Measurements from ENCODE around the gene NUTM1. TPM values are rescaled to one million over a fixed set of nuclear protein-coding genes. Genes with fewer than 3 reads are reported as not detected.

The NUTM1 gene
- polyA plus RNA-seq, 6 donors from 2014 or later = not detected

- no peak overlapping the region for H3K27ac Mint-ChIP-seq
- peaks cover 3 to 32% of the 10 kb centered on the region in 2 donors for H3K36me3 Mint-ChIP-seq
- peaks cover 5 to 8% (median 7%) of the 10 kb centered on the region in 3 donors for H3K4me1 Mint-ChIP-seq
- no peak overlapping the region for H3K4me3 Mint-ChIP-seq
- H3K9me3 Mint-ChIP-seq = no peaks in the 10 kb centered on the region
- ATAC-seq (ENCODE audit: low read depth in 2 of 2) (no peak), DNase-seq (no peak)
- H3K27me3 Mint-ChIP-seq = no peaks in the 10 kb centered on the region
These were observed 17.2 kb downstream of the NUTM1 start for GRCh38 chr15:34360298-34360697.

- H3K27me3 Mint-ChIP-seq = no peaks in the 10 kb centered on the region
- peaks cover 3 to 32% of the 10 kb centered on the region in 2 donors for H3K36me3 Mint-ChIP-seq
- H3K27ac Mint-ChIP-seq = peak overlapping the region in 1 of 6 donors; percentile 47
- ATAC-seq (ENCODE audit: low read depth in 2 of 2) (no peak), DNase-seq (no peak)
- no peaks in the 10 kb centered on the region for H3K9me3 Mint-ChIP-seq
- peaks cover 13 to 18% (median 14%) of the 10 kb centered on the region in 3 donors for H3K4me1 Mint-ChIP-seq
- no peak overlapping the region for H3K4me3 Mint-ChIP-seq
These were observed 18.2 kb downstream of the NUTM1 start for GRCh38 chr15:34361278-34361677.

GRCh38 chr15:34362047-34362773 is 19.1 kb downstream of the NUTM1 start:
- Mint-ChIP-seq H3K27me3 (no peaks in the 10 kb centered on the region), H3K9me3 (no peaks in the 10 kb centered on the region), H3K4me3 (peak overlapping the region in 3 of 8 donors; percentile 27 to 75 (median 51)), H3K4me1 (peaks cover 15 to 24% (median 20%) of the 10 kb centered on the region in 3 donors), H3K36me3 (peaks cover 3 to 32% of the 10 kb centered on the region in 2 donors), H3K27ac (peak overlapping the region in 1 of 6 donors; percentile 47)
- ATAC-seq (ENCODE audit: low read depth in 2 of 2) (no peak), DNase-seq (no peak)

GRCh38 chr15:34364041-34364440 is 20.9 kb downstream of the NUTM1 start:
- Mint-ChIP-seq H3K4me3 (peak overlapping the region in 1 of 8 donors; percentile 79), H3K4me1 (peaks cover 21 to 32% (median 27%) of the 10 kb centered on the region in 3 donors), H3K27ac (peak overlapping the region in 1 of 6 donors; percentile 7), H3K9me3 (no peaks in the 10 kb centered on the region), H3K36me3 (peaks cover 0 to 23% of the 10 kb centered on the region in 2 donors), H3K27me3 (no peaks in the 10 kb centered on the region)
- ATAC-seq (ENCODE audit: low read depth in 2 of 2) = no peak
- no peak for DNase-seq

GRCh38 chr15:34365091-34365825 is 22.1 kb downstream of the NUTM1 start:
- ATAC-seq (ENCODE audit: low read depth in 2 of 2) (no peak), DNase-seq (no peak)
- H3K27me3 Mint-ChIP-seq = no peaks in the 10 kb centered on the region
- peaks cover 24 to 32% (median 27%) of the 10 kb centered on the region in 3 donors for H3K4me1 Mint-ChIP-seq
- peak overlapping the region; percentile 68 to 97 (median 93) for H3K4me3 Mint-ChIP-seq
- H3K36me3 Mint-ChIP-seq = peaks cover 0 to 18% of the 10 kb centered on the region in 2 donors
- H3K27ac Mint-ChIP-seq = peak overlapping the region in 4 of 6 donors; percentile 5 to 59 (median 36)
- no peaks in the 10 kb centered on the region for H3K9me3 Mint-ChIP-seq

GRCh38 chr15:34365836-34366235 is 22.7 kb downstream of the NUTM1 start:
- Mint-ChIP-seq H3K27ac (peak overlapping the region in 3 of 6 donors; percentile 5 to 85 (median 32)), H3K4me1 (peaks cover 24 to 32% (median 27%) of the 10 kb centered on the region in 3 donors), H3K9me3 (no peaks in the 10 kb centered on the region), H3K4me3 (peak overlapping the region; percentile 86 to 97 (median 94)), H3K36me3 (peaks cover 0 to 13% of the 10 kb centered on the region in 2 donors), H3K27me3 (no peaks in the 10 kb centered on the region)
- DNase-seq (no peak), ATAC-seq (ENCODE audit: low read depth in 2 of 2) (no peak)

- no peak for DNase-seq
- Mint-ChIP-seq H3K4me3 (peak overlapping the region; percentile 86 to 97 (median 94)), H3K36me3 (peaks cover 0 to 8% of the 10 kb centered on the region in 2 donors), H3K4me1 (peaks cover 24 to 32% (median 27%) of the 10 kb centered on the region in 3 donors), H3K27ac (peak overlapping the region in 4 of 6 donors; percentile 64 to 91 (median 83)), H3K9me3 (no peaks in the 10 kb centered on the region), H3K27me3 (no peaks in the 10 kb centered on the region)
- ATAC-seq (ENCODE audit: low read depth in 2 of 2) = peak in 1 of 2 donors; percentile 0
These were observed 23.4 kb downstream of the NUTM1 start for GRCh38 chr15:34366271-34367065.

- Mint-ChIP-seq H3K27ac (peak within 1 kb of the TSS; percentile 83 to 97 (median 92)), H3K4me1 (peaks cover 24 to 31% (median 26%) of the 10 kb centered on the region in 3 donors)
- peak; percentile 88 for DNase-seq
These were observed 24.3 kb downstream of the NUTM1 start, which contains the start of gene LPCAT4 for GRCh38 chr15:34367101-34368081. LPCAT4 (minus strand) TSS chr15:34367196; CDS start chr15:34367100, 96 bp downstream.

GRCh38 chr15:34370129-34370528 is 27.0 kb downstream of the NUTM1 start:
- peak overlapping the region in 5 of 6 donors; percentile 23 to 83 (median 34) for H3K27ac Mint-ChIP-seq
- no peaks in the 10 kb centered on the region for H3K36me3 Mint-ChIP-seq

More at GRCh38 chr15:34367101-34368081, 24.3 kb downstream of the NUTM1 start, which contains the start of gene LPCAT4:
- Mint-ChIP-seq H3K4me3 (peak within 1 kb of the TSS; percentile 86 to 97 (median 96)), H3K27me3 (no peaks in the 10 kb centered on the region), H3K36me3 (peaks cover 0 to 8% of the 10 kb centered on the region in 2 donors), H3K9me3 (no peaks in the 10 kb centered on the region)
- peak; percentile 84 for ATAC-seq (ENCODE audit: low read depth in 2 of 2)

GRCh38 chr15:34370643-34371042 is 27.5 kb downstream of the NUTM1 start:
- Mint-ChIP-seq H3K27me3 (no peaks in the 10 kb centered on the region), H3K36me3 (no peaks in the 10 kb centered on the region), H3K4me3 (peak overlapping the region in 1 of 8 donors; percentile 78), H3K27ac (peak overlapping the region in 3 of 6 donors; percentile 19 to 83 (median 47)), H3K4me1 (peaks cover 21 to 22% (median 21%) of the 10 kb centered on the region in 3 donors), H3K9me3 (no peaks in the 10 kb centered on the region)
- ATAC-seq (ENCODE audit: low read depth in 2 of 2) = no peak
- DNase-seq = no peak

More at GRCh38 chr15:34370129-34370528, 27.0 kb downstream of the NUTM1 start:
- Mint-ChIP-seq H3K4me3 (peak overlapping the region in 1 of 8 donors; percentile 78), H3K27me3 (no peaks in the 10 kb centered on the region), H3K9me3 (no peaks in the 10 kb centered on the region), H3K4me1 (peaks cover 23 to 24% (median 24%) of the 10 kb centered on the region in 3 donors)
- ATAC-seq (ENCODE audit: low read depth in 2 of 2) (no peak), DNase-seq (no peak)

GRCh38 chr15:34373951-34374350 is 30.8 kb downstream of the NUTM1 start:
- Mint-ChIP-seq H3K9me3 (no peaks in the 10 kb centered on the region), H3K27ac (peak overlapping the region in 1 of 6 donors; percentile 38), H3K36me3 (no peaks in the 10 kb centered on the region), H3K4me3 (no peak overlapping the region), H3K4me1 (peaks cover 0 to 8% (median 2%) of the 10 kb centered on the region in 3 donors), H3K27me3 (no peaks in the 10 kb centered on the region)
- DNase-seq = no peak
- no peak for ATAC-seq (ENCODE audit: low read depth in 2 of 2)

GRCh38 chr15:34374816-34375215 is 31.7 kb downstream of the NUTM1 start:
- H3K36me3 Mint-ChIP-seq = no peaks in the 10 kb centered on the region
- peaks cover 0 to 5% (median 0%) of the 10 kb centered on the region in 3 donors for H3K4me1 Mint-ChIP-seq
- H3K27me3 Mint-ChIP-seq = no peaks in the 10 kb centered on the region
- DNase-seq (no peak), ATAC-seq (ENCODE audit: low read depth in 2 of 2) (no peak)
- no peaks in the 10 kb centered on the region for H3K9me3 Mint-ChIP-seq
- H3K27ac Mint-ChIP-seq = peak overlapping the region in 1 of 6 donors; percentile 54
- H3K4me3 Mint-ChIP-seq = no peak overlapping the region
